Measurements from ENCODE around the gene PDE6B. TPM values are rescaled to one million over a fixed set of nuclear protein-coding genes. Genes with fewer than 3 reads are reported as not detected.

The PDE6B gene
- total RNA-seq (1 to 10 TPM; 6.8 to 7.5 (median 7.0) TPM), polyA plus RNA-seq (3.6 TPM)
- long read RNA-seq, donor 1, partial matches to known transcripts, result 6 of 9 reads
- long read RNA-seq, donor 1, other reads (novel, unspliced or antisense), result 2 of 9 reads
- long read RNA-seq, donor 2, partial matches to known transcripts, result 2 of 3 reads
- long read RNA-seq, donor 2, other reads (novel, unspliced or antisense), result 1 of 3 reads
- long read RNA-seq, donor 3, partial matches to known transcripts, result 16 of 29 reads
- long read RNA-seq, donor 3, other reads (novel, unspliced or antisense), result 10 of 29 reads
- long read RNA-seq, donor 4, partial matches to known transcripts, result 2 of 7 reads
- long read RNA-seq, donor 4, other reads (novel, unspliced or antisense), result 5 of 7 reads

GRCh38 chr4:624705-625590, at the start of gene PDE6B:
Gene PDE6B, plus strand, starts transcription at chr4:625573. Its CDS starts 54 bp downstream, at chr4:625627.
- Histone ChIP-seq H3K27me3 (ENCODE audit: control insufficient read depth, insufficient read depth) (no peaks in the 10 kb centered on the region), H3K4me1 (ENCODE audit: control insufficient read depth, insufficient read depth, low read length) (no peaks in the 10 kb centered on the region), H3K9me3 (ENCODE audit: control insufficient read depth, low read length) (no peaks in the 10 kb centered on the region), H3K4me3 (ENCODE audit: low read length) (no peak within 1 kb of the TSS), H3K27ac (ENCODE audit: low read length) (no peak within 1 kb of the TSS)
- no peak for ATAC-seq
- no peak for DNase-seq
- 71% methylated on average over 21 of the region's 21 CpGs for WGBS
- intact Hi-C loops (cut with DNase I), result no loop called here

- Histone ChIP-seq H3K4me1 (ENCODE audit: control insufficient read depth, insufficient read depth, low read length) (peaks cover 2% of the 10 kb centered on the region), H3K27me3 (ENCODE audit: control insufficient read depth, insufficient read depth) (no peaks in the 10 kb centered on the region), H3K9me3 (ENCODE audit: control insufficient read depth, low read length) (no peaks in the 10 kb centered on the region), H3K27ac (ENCODE audit: low read length) (no peak within 1 kb of the TSS), H3K4me3 (ENCODE audit: low read length) (peak within 1 kb of the TSS; percentile 32)
- DNase-seq, result no peak
- under 1% methylated on average over 58 of the region's 60 CpGs for WGBS
- no peak for ATAC-seq
- intact Hi-C loops (cut with DNase I), result no loop called here
Measured at GRCh38 chr4:576245-576821, 49.0 kb upstream of the PDE6B start, which contains the start of gene TMEM271. Gene TMEM271, minus strand, starts transcription at chr4:576295. Its CDS starts 233 bp downstream, at chr4:576062.

- H3K4me3 ChIP-seq (ENCODE audit: low read length), result no peak overlapping the region
- peaks cover 2% of the 10 kb centered on the region for H3K4me1 ChIP-seq (ENCODE audit: control insufficient read depth, insufficient read depth, low read length)
- no peaks in the 10 kb centered on the region for H3K27me3 ChIP-seq (ENCODE audit: control insufficient read depth, insufficient read depth)
- no peak overlapping the region for H3K27ac ChIP-seq (ENCODE audit: low read length)
- intact Hi-C loops (cut with DNase I), result no loop called here
- DNase-seq (no peak), ATAC-seq (no peak)
- no peaks in the 10 kb centered on the region for H3K9me3 ChIP-seq (ENCODE audit: control insufficient read depth, low read length)
- 2% methylated on average over 37 of the region's 37 CpGs for WGBS
Measured at GRCh38 chr4:576991-577498, 48.3 kb upstream of the PDE6B start.

DNA sequence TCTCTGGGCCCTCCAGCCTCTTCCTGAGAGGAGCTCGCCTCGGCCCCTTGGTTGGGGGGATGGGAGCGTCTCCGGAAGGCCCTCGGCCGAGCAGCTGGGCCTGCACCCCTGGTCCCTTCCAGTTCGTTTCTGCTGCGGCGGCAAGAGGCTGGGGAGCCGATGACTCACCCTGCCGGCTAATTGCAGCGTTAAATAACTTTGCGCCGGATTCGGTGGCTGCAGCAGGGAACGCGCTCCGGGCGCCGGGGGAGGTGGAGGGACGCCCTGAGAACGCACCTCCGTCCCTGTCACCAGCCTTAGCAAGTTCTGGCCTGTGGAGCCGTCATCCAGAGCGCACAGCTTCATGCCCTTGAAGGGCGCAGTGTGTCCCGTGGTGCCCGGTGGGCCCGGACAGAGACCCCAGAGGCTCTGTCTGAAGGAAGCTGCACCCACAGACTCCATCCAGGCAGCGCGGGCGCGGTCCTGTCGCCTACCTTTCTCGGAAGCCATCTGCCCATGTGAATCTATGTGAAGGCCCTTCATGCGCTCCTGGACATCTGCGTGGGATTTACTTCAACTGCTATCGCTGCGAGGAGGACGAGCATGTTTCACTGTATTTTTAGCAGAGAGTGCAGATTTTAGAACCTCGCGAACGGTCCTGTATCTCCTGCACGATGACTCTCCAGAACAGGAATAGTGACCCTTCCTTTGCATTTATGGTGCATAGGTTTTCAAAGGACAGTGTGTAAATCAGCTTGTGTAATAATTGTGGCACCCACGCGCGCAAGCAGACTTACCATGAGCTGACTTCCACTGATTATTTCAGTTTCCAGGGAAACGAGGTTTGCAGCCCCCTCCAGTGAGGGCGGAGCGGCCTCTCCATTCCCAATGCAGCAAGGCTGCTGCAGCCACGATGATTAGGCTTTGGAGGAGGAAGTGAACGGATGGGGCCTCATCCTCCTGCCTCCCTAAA, 47.6 kb upstream of the PDE6B start:
- no peaks in the 10 kb centered on the region for H3K27me3 ChIP-seq (ENCODE audit: control insufficient read depth, insufficient read depth)
- DNase-seq (no peak), ATAC-seq (no peak)
- H3K9me3 ChIP-seq (ENCODE audit: control insufficient read depth, low read length), result no peaks in the 10 kb centered on the region
- H3K4me1 ChIP-seq (ENCODE audit: control insufficient read depth, insufficient read depth, low read length), result peaks cover 2% of the 10 kb centered on the region
- 3% methylated on average over 52 of the region's 52 CpGs for WGBS
- H3K27ac ChIP-seq (ENCODE audit: low read length), result no peak overlapping the region
- intact Hi-C loops (cut with DNase I), result no loop called here
- no peak overlapping the region for H3K4me3 ChIP-seq (ENCODE audit: low read length)

DNA sequence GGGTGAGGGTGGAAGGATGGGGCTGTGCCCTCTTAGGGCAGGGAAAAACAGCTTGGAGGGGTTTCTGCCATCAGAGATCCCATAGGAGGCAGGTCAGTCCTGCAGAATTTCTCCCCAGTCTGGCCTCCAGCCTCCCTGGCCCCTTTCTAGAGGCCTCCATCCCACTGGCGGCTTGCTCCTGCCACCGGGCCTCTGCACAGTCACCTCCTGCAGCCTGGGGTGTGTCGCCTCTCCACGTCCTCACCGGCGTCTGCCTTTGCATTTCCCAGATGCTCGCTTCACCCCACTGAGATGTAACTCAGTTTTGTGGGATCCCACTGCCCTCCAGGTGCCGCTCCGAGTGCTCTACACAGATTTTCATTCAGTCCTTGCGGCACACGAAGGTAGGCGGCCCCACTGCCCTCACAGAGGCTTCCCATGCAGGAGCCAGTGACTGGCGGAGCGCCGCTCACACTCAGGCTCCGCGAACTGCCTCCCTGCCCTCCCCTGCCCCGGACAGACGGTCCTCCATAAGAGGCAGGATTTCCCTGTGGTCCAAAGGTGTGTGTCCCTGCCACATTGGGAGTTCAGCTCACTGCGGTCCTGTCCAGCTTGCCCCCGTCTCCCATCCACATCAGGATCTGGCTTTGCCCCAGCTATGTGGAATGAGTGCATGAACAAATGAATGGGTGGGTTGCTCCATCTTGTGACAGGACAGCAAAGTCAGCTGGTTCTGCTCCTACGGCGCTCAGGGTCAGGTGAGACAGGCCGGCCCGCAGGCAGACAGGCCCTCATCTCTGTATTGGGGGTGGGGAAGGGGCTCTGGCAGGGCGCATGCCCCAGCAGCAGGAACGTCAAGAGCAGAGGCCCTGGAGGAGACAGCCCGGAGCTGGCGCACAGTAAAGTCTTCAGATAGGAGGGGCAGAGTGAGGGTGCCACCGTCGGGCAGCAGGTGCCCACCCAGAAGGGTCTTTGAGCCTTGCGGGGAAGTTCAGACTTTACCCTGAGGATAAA, 46.6 kb upstream of the PDE6B start:
- intact Hi-C loops (cut with DNase I), result no loop called here
- no peak overlapping the region for H3K27ac ChIP-seq (ENCODE audit: low read length)
- 19% methylated on average over 32 of the region's 32 CpGs for WGBS
- H3K4me3 ChIP-seq (ENCODE audit: low read length), result no peak overlapping the region
- no peak for ATAC-seq
- peaks cover 2% of the 10 kb centered on the region for H3K4me1 ChIP-seq (ENCODE audit: control insufficient read depth, insufficient read depth, low read length)
- no peaks in the 10 kb centered on the region for H3K27me3 ChIP-seq (ENCODE audit: control insufficient read depth, insufficient read depth)
- DNase-seq, result no peak
- H3K9me3 ChIP-seq (ENCODE audit: control insufficient read depth, low read length), result no peaks in the 10 kb centered on the region

- H3K4me1 ChIP-seq (ENCODE audit: control insufficient read depth, insufficient read depth, low read length), result peaks cover 2% of the 10 kb centered on the region
- 38% methylated on average over 11 of the region's 11 CpGs for WGBS
- DNase-seq, result no peak
- H3K9me3 ChIP-seq (ENCODE audit: control insufficient read depth, low read length), result no peaks in the 10 kb centered on the region
- ATAC-seq, result no peak
- H3K27me3 ChIP-seq (ENCODE audit: control insufficient read depth, insufficient read depth), result no peaks in the 10 kb centered on the region
- intact Hi-C loops (cut with DNase I), result no loop called here
- H3K4me3 ChIP-seq (ENCODE audit: low read length), result no peak overlapping the region
- H3K27ac ChIP-seq (ENCODE audit: low read length), result no peak overlapping the region
Measured at GRCh38 chr4:579543-580175, 45.7 kb upstream of the PDE6B start.

GRCh38 chr4:581181-581580, 44.2 kb upstream of the PDE6B start:
- no peak for ATAC-seq

GRCh38 chr4:581753-582361, 43.5 kb upstream of the PDE6B start:
- no peaks in the 10 kb centered on the region for H3K27me3 ChIP-seq (ENCODE audit: control insufficient read depth, insufficient read depth)
- no peak overlapping the region for H3K27ac ChIP-seq (ENCODE audit: low read length)
- H3K4me1 ChIP-seq (ENCODE audit: control insufficient read depth, insufficient read depth, low read length), result no peaks in the 10 kb centered on the region
- intact Hi-C loops (cut with DNase I), result no loop called here
- H3K9me3 ChIP-seq (ENCODE audit: control insufficient read depth, low read length), result no peaks in the 10 kb centered on the region
- 71% methylated on average over 9 of the region's 9 CpGs for WGBS
- DNase-seq (no peak), ATAC-seq (no peak)
- no peak overlapping the region for H3K4me3 ChIP-seq (ENCODE audit: low read length)

More at GRCh38 chr4:581181-581580, 44.2 kb upstream of the PDE6B start:
- no peaks in the 10 kb centered on the region for H3K27me3 ChIP-seq (ENCODE audit: control insufficient read depth, insufficient read depth)
- no peaks in the 10 kb centered on the region for H3K4me1 ChIP-seq (ENCODE audit: control insufficient read depth, insufficient read depth, low read length)
- no peak overlapping the region for H3K27ac ChIP-seq (ENCODE audit: low read length)
- H3K9me3 ChIP-seq (ENCODE audit: control insufficient read depth, low read length), result no peaks in the 10 kb centered on the region
- DNase-seq, result no peak
- no peak overlapping the region for H3K4me3 ChIP-seq (ENCODE audit: low read length)
- intact Hi-C loops (cut with DNase I), result no loop called here
- WGBS, result 56% methylated on average over 6 of the region's 6 CpGs

DNA sequence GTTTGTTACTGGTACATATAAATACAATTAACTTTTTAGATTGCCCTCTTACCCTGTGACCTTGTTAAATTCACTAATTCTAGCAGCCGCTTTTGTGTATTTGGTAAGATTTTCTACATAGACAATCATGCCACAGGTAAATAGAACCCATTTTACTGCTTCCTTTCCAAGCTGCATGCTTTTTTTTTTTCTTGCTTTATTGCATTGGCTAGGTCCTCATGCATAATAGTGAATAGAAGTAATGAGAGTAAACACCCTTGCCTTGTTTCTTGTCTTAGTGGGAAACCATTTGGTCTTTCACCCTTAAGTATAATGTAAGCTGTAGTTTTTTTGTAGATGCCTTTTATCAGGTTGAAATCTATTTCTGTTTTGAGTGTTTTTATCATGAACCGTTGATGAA, 41.6 kb upstream of the PDE6B start:
- no peak for ATAC-seq
- H3K27me3 ChIP-seq (ENCODE audit: control insufficient read depth, insufficient read depth), result no peaks in the 10 kb centered on the region
- WGBS, result 81% methylated on average over 2 of the region's 2 CpGs

More for the DNA sequence above, 41.6 kb upstream of the PDE6B start:
- no peak overlapping the region for H3K4me3 ChIP-seq (ENCODE audit: low read length)
- DNase-seq, result no peak
- H3K9me3 ChIP-seq (ENCODE audit: control insufficient read depth, low read length), result no peaks in the 10 kb centered on the region
- no peak overlapping the region for H3K27ac ChIP-seq (ENCODE audit: low read length)
- intact Hi-C loops (cut with DNase I), result no loop called here
- no peaks in the 10 kb centered on the region for H3K4me1 ChIP-seq (ENCODE audit: control insufficient read depth, insufficient read depth, low read length)

Measured in right cardiac atrium (tissue), 5 donors.